GM03348 (cell line): ENCODE measurements around the gene OXT.
"Not testable (repeated sequence)": the region's sequence is repeated elsewhere in the genome, so short reads cannot be mapped to it uniquely, and the experiment has no call there.

Experiments
- DNase-seq: peaks from one replicate; pipeline ENCODE4 v3.0.0; 2012; ENCODE audit warnings: low spot score

OXT gene

DNA sequence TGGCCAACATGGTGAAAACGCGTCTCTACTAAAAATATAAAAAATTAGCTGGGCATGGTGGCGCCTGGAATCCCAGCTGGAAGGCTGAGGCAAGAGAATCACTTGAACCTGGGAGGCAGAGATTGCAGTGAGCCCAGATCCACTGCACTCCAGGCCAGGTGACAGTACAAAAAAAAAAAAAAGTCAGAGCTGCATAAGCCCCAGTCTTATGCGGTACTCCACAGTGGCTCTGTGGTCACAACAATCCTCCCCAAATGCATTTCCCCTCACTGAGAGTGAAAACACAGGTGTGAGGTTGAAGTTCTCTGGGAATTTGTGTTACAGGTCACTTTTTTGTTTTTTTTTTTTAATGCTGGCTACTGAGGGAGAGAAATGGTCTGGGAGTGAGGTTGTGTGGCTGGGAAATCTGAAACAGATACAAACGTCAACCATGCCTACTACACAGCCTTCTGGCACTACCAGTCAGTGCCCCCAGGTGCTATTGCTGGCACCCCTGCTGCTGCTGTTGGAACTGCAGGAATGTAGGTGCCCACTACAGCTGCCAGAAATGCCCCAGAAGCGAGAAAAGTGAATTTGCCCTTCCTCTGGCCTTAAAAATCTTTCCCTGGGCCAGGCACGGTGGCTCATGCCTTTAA lies 19.9 kb upstream of the OXT start:
- no peak for DNase-seq

DNA sequence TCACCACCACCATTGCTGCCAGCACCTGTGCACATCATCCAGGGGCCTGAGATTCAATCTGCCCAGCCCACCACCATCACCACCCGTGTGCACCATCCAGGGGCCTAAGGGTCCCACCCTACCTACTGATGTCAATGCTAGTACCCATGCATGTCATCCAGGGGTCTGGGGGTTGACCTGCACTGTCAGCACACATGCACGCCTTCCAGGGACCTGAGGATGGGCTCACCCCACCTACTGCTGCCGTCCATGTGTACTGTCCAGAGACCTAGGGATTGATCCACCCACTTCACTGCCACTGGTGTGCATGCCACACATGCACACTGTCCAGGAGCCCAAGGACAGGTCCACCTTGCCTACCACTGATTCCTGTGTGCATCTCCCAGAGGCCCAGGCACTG lies 11.9 kb upstream of the OXT start:
- DNase-seq: no peak

GRCh38 chr20:3064119-3064518 lies 7.3 kb upstream of the OXT start:
- not testable (repeated sequence) for DNase-seq

DNA sequence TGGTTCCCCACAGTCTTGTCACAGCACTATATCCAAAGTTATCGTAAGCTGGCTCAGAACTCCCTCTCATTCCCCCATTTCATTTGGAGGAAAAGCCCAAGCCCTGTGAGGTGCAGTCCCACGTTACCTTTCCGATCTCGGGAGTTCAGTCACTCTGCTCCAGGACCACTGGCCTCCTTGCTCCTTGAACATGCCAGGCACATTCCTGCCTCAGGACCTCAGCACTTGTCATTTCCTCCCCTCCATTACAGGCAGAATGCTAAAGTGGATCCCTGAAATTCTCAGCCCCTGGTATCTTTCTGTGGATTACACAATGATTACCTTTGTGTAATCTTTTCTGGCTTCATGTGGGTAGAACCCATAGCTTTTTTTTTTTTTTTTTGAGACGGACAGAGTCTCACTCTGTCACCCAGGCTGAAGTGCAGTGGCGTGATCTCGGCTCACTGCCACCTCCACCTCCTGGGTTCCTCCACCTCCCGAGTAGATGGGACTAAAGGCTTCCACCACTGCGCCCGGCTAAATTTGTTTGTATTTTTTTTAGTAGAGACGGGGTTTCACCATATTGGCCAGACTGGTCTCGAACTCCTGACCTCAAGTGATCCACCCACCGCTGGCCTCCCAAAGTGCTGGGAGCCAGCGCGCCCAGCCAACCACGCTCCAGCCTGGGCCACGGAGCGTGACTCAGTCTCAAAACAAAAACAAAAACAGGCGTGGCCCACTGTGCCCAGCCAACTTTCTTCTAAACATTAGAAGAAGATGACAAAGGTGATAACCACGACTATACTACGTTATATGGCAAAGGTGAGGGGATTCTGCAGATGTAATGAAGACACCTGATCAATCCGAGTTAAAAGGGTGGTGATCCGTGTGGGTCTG lies 4.0 kb upstream of the OXT start:
- no peak for DNase-seq

- peak; percentile 3 for DNase-seq
These were observed 3.3 kb upstream of the OXT start for GRCh38 chr20:3068075-3068474.

DNA sequence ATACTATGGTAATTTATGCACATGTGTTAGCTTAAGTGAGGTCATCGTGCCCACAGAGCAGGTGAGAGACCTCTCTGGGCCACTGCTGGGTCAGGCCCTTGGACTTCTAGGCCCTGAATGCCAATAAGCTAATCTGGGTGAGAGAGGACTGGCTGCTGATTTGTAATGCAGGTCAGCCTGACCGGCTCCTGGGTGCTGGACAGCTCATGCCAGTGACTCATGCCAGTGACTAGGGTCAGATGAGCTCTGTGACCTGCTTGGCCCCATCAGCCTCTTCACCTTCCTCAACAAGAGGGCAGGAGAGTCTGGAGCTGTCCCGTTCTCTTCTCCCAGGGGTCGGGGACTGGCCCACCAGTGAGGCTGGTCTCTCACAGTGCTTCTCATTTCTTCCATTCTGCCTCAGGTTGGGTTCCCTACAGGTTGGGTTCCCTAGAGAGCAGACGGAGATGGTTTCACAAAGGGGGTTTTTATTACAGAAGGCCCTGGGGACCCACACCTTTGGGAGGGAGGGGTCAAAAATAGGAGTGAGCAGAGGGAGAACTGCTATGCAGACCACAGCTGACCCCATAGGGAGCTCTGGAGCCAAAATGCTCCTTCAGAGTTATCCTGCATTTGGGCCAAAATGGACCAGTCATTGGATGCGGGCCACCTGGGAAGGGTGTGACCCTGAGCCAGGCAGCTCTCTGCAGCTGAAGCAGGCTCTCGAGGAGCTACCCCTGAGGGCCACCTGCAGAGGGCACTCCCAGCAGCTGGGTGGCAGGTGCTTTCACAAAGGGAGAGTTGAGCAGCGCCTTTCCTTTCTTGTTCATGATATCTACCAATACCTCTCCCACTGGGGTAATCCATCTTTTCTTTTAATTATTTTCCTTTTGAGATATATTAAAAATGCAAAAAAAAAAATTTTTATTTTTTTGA lies 2.2 kb upstream of the OXT start:
- DNase-seq: no peak

DNA sequence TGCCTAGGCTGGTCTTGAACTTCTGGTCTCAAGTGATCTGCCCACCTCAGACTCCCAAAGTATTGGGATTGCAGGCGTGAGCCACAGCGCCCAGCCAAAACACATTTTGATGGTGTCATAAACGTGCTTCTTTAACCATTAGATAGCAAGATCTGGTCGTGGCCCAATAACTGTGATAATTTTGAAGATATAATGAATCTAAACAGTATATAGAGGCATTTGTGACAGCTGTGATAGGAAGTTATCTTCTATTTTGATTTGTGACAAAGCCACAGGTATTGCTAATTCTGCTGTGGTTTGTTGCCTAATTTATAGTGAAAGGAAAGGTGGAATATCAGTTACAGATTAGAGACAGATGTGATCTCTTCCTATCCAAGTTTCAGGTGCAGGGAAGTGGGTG lies 695 bp upstream of the OXT start:
- no peak for DNase-seq

GRCh38 chr20:3071266-3071609 lies 182 bp upstream of the OXT start:
- DNase-seq: no peak

- DNase-seq: peak; percentile 0
These were observed 1.3 kb downstream of the OXT start for GRCh38 chr20:3072530-3073250.

- not testable (repeated sequence) for DNase-seq
These were observed 1.8 kb downstream of the OXT start for GRCh38 chr20:3073251-3073643.

GRCh38 chr20:3074812-3075211 lies 3.4 kb downstream of the OXT start:
- no peak for DNase-seq

DNA sequence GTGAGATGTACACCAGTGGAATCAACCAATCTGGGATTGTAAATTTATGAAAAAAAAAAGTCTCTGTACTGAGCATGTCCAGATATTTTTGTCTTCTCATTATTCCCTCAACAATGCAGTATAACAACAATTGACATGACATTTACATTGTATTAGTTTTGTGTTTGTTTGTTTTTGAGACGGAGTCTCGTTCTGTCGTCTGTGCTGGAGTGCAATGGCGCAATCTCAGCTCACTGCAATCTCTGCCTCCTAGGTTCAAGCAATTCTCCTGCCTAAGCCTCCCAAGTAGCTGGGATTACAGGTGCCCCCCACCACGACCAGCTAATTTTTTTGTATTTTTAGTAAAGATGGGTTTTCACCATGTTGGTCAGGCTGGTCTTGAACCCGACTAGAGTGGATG lies 3.9 kb downstream of the OXT start:
- DNase-seq: not testable (repeated sequence)

DNA sequence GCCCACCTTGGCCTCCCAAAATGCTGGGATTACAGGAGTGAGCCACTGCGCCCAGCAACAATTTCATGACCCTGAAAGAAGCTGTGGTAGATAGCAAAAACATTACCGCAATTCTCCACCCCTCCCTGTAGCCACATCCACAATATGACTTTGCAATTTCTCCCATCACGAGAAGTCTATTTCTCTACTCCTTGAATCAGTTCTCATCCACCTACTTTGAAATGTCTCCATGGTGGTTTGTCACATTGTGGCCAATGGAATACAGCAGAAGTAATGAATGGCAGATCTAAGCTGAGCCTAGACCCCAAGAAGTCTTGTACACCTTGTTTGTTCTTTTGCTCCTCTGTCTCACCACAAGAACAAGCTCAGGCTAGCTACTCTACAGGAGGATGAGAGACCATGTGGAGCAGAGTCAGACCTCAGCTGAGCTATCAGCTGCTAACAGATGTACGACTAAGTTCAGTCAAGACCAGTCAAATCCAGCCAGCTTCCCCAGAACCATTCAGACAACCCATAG lies 6.3 kb downstream of the OXT start:
- DNase-seq: no peak

DNA sequence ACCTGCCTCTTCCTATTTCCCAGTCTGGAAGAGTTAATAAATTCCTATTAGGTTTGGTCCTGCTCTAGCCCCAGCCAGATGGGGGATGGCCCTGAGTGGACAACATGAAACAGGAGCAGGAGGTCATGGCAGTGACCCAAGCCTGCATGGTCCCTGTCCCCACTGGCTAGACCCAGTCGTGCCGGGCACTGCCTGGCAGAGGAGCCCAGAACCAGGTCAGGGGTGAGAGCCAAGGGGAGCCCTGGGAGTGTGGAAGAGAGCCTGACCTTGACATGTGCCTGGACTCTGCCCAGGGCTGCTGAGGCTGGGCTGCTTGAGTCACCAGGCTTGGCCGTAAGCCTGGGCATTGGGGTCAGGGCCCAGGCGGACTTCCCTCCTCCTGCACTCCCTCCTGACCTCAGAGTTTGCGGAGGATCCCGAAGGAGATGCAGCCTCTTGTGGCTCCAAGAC lies 9.5 kb downstream of the OXT start:
- DNase-seq: peak; percentile 65

- DNase-seq: no peak
These were observed 10.2 kb downstream of the OXT start for GRCh38 chr20:3081641-3082040.

- DNase-seq: peak; percentile 60
These were observed 11.0 kb downstream of the OXT start for GRCh38 chr20:3082306-3082951.

GRCh38 chr20:3082955-3083952 lies 11.8 kb downstream of the OXT start:
- DNase-seq: no peak

GRCh38 chr20:3084283-3084985 lies 13.0 kb downstream of the OXT start, which contains the start of gene AVP:
TSS of gene AVP (minus strand) at chr20:3084724. CDS start at chr20:3084674, 50 bp downstream.
- DNase-seq: no peak

GRCh38 chr20:3084986-3085360 lies 13.6 kb downstream of the OXT start:
- no peak for DNase-seq
